ENCODE data around the gene EIF3L.

GRCh38 chr22:37933711-37934376 is 84.6 kb downstream of the EIF3L start:
- TF ChIP-seq POLR2AphosphoS5 (IDR thresholded peaks at IDR 0.05; ENCODE audit: insufficient read depth, low read depth, low read length) (peak; percentile 43), CTCF (IDR thresholded peaks at IDR 0.05; ENCODE audit: extremely low read depth in 1 of 2, insufficient read depth in 1 of 2, low read depth in 1 of 2, low read length in 2 of 2) (peak; percentile 99 to 100), EZH2 (IDR thresholded peaks at IDR 0.05; ENCODE audit: borderline replicate concordance, low read depth, low read length, severe bottlenecking) (no peak), POLR2A (IDR thresholded peaks at IDR 0.05; ENCODE audit: low read depth, low read length) (peak; percentile 27)

Data from endothelial cell of umbilical vein (primary cell).